CD4-positive, alpha-beta T cell treated with Interleukin-4 for 1 hour (primary cell): Measurements from ENCODE around the gene NIM1K.
"Not testable (repeated sequence)": the region's sequence is repeated elsewhere in the genome, so short reads cannot be mapped to it uniquely, and the experiment has no call there.

Source experiments
- DNase-seq, 2 donors: peaks; one replicate each; pipeline ENCODE4 v3.0.0-alpha.2; 2020 to 2022

NIM1K gene

GRCh38 chr5:43191740-43192557 is at the start of gene NIM1K:
Gene NIM1K (plus strand): TSS chr5:43192225. CDS start chr5:43245776, 53,551 bp downstream.
- peak; percentile 23 to 38 for DNase-seq

GRCh38 chr5:43145071-43145470 is 47.0 kb upstream of the NIM1K start:
- no peak for DNase-seq

DNA sequence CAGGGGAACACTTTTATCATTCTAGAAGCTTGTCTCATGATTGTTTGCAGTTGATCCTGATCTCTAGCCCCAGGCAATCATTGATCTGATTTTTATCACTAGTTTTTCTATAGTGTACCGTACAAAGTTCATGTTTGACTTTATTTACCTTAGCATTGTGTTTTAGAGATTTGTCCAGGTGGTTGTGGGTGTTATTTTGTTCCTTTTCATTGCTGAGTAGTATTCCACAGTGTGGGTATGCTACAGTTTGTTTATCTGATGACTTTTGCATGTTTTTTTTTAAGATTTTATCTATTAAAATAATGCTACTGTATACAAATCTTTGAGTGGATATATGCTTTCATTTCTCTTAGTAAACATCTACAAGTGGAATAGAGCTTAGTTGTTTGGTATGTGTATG is 45.1 kb upstream of the NIM1K start:
- DNase-seq, result no peak

DNA sequence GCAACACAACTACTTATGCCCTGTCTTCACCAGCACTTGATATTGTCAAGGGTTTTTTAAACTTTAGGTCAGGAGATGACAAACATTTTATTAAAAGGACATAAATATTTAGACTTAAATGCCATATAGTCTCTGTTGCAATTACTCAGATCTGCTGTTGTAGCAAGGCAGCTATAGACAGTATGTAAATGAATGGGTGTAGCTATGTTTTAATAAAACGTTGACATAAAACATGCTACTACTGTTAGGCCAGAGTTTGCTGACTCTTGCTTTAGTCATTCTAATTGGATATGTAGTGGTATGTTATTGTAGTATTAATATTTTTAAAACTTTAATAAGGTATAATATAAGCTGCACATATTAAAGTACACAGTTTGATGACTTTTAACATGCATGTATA is 43.6 kb upstream of the NIM1K start:
- no peak for DNase-seq

DNA sequence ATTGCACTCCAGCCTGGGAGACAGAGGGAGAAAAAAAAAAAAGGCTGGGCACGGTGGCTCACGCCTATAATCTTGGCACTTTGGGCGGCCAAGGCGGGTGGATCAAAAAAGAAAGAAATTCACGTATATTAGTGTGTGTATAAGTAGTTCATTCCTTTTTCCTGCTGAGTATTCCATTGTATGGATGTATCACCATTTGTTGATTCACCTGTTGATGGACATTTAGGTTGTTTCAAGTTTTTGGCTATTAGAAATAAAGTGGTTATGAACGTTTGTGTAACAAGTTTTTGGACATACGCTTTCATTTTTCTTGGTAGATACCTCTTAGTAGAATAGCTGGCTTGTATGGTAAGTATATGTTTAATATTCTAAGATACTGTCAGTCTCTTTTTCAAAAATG is 42.8 kb upstream of the NIM1K start:
- DNase-seq, result no peak

GRCh38 chr5:43150075-43150474 is 42.0 kb upstream of the NIM1K start:
- DNase-seq, result no peak

- no peak for DNase-seq
Measured at GRCh38 chr5:43150748-43151147, 41.3 kb upstream of the NIM1K start.

- no peak for DNase-seq
Measured at GRCh38 chr5:43152946-43153345, 39.1 kb upstream of the NIM1K start.

DNA sequence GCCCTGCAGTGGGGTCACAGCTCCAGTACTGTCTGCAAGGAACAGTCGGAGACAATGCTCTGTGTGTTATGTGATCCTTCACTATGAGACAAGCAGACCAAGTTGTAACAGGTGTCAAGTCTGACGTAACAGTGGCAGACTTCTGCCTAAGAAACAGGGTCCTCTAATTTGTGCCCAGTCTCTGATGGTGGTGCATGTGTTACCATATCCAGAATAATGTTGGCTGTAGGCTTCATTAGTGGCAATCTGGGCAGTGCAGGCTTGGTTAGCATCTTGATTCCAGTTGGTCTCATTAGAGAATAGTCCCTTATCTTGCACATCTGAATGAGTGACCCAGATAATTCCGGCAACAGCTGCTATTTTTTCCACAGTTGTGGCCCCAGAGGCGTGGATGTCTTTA is 37.6 kb upstream of the NIM1K start:
- no peak for DNase-seq

DNA sequence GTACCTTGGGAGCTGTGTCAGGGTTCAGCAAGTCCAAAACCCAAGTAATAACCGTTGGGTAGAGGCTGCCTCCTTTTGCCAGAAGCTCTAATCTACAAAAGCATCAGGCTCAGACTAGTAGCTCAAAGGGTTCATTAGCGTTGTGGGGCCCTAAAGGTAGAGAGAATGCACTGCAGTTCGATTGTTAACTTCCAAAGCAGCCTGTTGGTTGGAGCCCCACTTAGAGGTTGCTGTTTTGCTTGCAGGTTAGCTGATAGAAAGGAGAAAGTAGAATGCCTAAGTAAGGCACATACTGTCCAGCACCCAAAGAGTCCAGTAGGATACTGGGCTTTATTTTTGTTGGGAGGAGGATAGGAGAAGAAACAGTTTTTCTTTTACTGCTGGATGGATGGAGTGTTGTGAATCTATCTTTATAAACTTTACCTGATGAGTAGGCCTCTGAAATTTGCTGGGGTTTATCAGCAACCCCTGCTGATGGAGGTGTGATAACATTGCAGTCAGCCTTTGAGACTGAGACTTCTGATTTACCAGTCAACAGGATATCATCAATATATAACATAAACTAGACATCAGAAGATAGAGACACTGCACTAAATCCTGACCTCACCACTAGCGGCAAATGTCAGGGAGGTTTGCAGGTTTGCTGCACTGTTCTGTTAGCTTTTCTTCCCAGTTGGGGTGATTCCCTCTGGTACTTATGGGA is 36.5 kb upstream of the NIM1K start:
- DNase-seq, result no peak

DNA sequence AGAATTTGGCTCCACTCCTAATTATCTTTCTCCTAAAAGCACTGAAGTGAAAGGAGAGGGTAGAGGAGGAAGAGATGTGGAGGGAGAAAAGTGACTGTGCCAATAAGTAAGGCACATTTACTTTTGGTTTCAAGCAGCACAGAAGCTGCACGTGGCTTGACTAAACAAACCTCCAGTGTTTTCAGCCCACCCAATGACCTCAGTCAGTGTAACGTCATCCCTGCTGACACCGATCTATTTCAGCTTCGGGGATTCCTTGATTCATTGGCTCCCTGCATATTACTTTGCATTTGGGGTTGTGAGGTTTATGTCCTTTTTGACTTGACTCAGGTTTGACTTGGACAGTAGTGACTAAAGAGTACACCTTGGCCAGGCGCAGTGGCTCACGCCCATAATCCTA is 35.6 kb upstream of the NIM1K start:
- no peak for DNase-seq

DNA sequence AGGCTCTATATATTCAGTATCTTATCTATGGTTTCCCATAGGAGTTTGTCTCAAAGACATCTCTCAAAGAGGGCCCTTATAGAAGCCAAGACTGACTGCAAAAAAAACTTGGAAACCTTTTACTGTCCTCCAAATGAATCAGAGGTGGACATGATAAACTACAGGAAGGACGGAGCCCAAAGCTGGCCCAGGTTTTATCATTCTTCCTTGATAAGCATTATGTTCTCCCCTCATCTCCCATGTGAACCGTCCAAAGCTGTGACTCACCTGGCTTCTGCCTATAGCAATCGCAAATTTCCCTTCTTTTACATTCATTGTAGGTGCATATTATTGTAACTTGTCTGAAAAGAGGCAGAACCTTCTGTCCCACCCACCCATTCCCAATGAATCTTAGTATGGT is 35.0 kb upstream of the NIM1K start:
- no peak for DNase-seq

GRCh38 chr5:43161244-43161643 is 30.8 kb upstream of the NIM1K start:
- DNase-seq, result peak in 1 of 2 donors; percentile 23

DNA sequence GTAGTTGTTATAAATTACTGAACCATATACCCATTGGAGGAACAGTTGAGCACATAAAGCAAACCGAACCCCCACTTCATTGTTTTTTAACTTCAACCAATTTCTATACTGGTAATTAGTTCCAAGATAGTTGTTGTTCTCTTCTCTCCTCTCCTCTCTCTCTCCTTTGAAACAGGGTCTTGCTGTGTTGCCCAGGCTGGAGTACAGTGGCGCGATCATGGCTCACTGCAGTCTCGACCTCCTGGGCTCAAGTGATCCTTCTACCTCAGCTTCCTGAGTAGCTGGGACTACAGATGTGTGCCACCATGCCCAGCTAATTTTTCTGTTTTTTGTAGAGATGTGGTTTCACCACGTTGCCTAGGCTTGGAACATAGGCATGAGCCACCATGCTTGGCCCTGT is 27.2 kb upstream of the NIM1K start:
- not testable (repeated sequence) for DNase-seq

DNA sequence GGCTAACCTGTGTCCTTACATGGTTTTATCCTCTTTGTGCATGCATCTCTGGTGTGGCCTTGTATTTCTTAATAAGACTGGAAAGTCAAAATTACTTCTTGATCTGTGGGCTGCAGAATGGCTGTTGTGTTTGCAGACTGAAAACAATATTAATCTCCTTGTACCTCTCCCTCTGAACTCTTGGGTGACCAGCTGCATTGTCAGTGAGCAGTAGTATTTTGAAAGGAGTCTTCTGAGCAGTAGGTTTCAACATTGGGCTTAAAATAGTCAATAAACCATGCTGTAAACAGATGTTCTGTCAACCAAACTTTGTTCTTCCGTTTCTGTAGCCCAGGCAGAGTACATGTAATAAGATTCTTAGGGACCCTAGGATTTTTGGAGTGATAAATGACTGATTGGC is 26.7 kb upstream of the NIM1K start:
- no peak for DNase-seq

GRCh38 chr5:43168175-43168574 is 23.9 kb upstream of the NIM1K start:
- DNase-seq, result no peak

DNA sequence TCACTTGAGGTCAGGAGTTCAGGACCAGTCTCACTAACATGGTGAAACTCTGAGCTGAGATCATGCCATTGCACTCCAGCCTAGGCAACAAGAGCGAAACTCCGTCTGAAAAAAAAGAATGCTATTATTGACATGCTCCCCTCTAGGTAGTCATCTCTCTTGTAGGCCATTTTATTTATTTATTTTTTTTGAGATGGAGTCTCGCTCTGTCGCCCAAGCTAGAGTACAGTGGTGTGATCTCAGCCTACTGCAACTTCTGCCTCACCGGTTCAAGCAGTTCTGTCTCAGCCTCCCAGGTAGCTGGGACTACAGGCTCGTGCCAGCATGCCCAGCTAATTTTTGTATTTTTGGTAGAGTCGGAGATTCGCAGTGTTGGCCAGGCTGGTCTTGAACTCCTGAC is 20.6 kb upstream of the NIM1K start:
- DNase-seq, result no peak

- DNase-seq, result no peak
Measured at GRCh38 chr5:43171926-43172325, 20.1 kb upstream of the NIM1K start.

DNA sequence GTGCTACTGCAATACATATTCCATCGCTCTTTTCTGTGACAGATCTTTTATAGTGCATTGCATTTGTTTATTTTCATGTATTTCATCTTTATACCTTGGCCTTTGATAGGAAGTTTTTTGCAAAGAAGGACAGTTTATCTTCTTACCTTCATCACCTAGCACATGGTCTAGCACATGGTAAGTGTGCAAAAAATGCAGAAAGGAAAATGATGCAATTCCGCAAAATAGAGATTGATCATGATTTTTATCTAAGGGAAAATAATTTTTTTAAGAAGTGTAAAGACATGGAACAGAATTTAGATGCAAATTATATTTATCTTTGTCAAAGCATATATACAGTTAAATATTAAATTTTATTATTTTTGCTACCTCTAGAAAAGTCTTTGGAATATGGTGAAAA is 19.2 kb upstream of the NIM1K start:
- DNase-seq, result no peak

DNA sequence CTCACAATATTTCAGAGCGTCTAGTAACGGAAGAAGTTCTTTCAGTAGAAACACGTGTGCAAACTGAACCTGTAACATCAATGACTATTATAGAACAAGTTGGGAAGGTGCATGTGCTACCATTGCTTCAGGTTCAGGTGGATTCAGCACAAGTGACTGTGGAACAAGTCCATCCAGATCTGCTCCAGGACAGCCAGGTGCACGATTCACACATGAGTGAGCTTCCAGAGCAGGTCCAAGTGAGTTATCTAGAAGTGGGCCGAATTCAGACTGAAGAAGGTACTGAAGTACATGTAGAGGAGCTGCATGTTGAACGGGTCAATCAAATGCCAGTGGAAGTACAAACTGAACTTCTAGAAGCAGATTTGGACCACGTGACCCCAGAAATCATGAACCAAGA is 17.4 kb upstream of the NIM1K start:
- DNase-seq, result no peak

DNA sequence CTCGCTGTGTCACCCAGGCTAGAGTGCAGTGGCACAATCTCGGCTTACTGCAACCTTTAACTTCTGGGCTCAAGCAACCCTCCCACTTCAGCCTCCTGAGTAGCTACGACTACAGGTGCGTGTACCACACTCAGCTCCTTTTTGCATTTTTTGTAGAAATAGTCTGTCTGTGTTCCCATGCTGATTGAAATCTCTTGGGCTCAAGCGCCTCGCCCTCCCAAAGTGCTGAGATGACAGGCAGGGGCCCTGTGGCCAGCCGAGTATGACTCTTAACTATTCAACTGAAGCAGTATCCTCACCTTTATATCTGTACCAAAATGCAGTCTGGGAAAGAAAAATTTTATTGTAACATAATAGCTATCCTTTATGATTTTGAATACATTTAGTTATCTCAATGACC is 12.2 kb upstream of the NIM1K start:
- no peak for DNase-seq

DNA sequence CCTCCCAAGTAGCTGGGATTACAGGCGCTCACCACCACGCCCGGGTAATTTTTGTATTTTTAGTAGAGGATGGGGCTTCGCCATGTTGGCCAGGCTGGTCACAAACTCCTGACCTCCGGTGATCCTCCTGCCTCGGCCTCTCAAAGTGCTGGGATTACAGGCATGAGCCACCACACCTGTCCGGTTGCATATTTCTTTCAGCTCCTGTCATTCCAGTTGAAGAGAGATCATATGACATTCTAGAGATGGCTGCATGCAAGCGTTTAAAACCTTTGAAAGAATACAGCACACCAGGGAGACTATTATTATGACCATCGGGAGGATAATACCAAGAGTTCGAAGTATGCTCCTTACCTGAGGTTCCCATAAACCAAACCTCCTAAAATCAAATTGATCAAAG is 9.6 kb upstream of the NIM1K start:
- no peak for DNase-seq

DNA sequence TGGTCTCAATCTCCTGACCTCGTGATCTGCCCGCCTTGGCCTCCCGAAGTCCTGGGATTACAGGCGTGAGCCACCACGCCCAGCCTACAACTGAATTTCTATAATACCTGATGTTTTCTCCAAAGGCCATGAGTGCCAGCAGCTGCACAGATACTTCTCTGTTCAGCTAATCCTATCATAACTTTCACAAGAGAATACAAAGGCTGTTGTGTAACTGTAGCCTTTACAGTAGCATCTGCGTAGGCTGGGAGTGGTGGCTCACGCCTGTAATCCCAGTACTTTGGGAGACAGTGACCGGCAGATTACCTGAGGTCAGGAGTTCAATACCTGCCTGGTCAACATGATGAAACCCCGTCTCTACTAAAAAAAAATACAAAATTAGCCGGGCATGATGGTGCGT is 8.9 kb upstream of the NIM1K start:
- not testable (repeated sequence) for DNase-seq

GRCh38 chr5:43190755-43191603 is 1.0 kb upstream of the NIM1K start:
- DNase-seq, result no peak
